Ovary (tissue), 9 donors: ENCODE results near the gene ECI1. TPM values are rescaled to one million over a fixed set of nuclear protein-coding genes. Genes with fewer than 3 reads are reported as not detected.

ENCODE experiments used
- DNase-seq, 5 donors: peaks; one replicate each; pipeline ENCODE4 v3.0.0-alpha.2; 2019 to 2020
- H3K27ac ChIP-seq, 2 donors: fragments of 200-600 bp; one replicate each; pipeline versions ENCODE4 v1.5.1 to v1.8.0; 2019 to 2022
- H3K27me3 ChIP-seq: fragments of 200-600 bp; one replicate; pipeline ENCODE4 v1.8.0; 2022
- H3K36me3 ChIP-seq: fragments of 200-600 bp; sonication (generic); one replicate; pipeline ENCODE4 v1.5.1; 2019
- H3K4me1 ChIP-seq: one replicate; pipeline ENCODE4 v1.8.1; 2013; ENCODE audit warnings: mild to moderate bottlenecking, moderate library complexity; ENCODE audit not compliant: insufficient read depth
- H3K4me3 ChIP-seq: fragments of 200-600 bp; sonication (generic); one replicate; pipeline ENCODE4 v1.5.1; 2017
- H3K9me3 ChIP-seq, 2 donors: fragments of 200-600 bp in 1 of 2; sonication (generic) in 1 of 2; one replicate each; pipeline versions ENCODE4 v1.5.1 to v1.8.1; 2013 to 2019; ENCODE audit warnings: mild to moderate bottlenecking in 1 of 2, moderate library complexity in 1 of 2
- EP300 ChIP-seq: sonication (generic); formaldehyde crosslinking; IDR thresholded peaks from one replicate; pipeline ENCODE4 v1.6.1; 2017; ENCODE audit warnings: antibody characterized with exemption
- POLR2A ChIP-seq: fragments of 450-650 bp; IDR thresholded peaks from one replicate; pipeline ENCODE4 v1.6.1; 2017; ENCODE audit warnings: antibody characterized with exemption, mild to moderate bottlenecking, moderate library complexity
- WGBS, 3 donors: extraction: QIAGEN DNeasy Blood & Tissue Kit in 1 of 3; methylation state at CpG; one replicate each; pipeline versions ENCODE4 v1.1.5 to v1.1.7; 2013 to 2017; 5-methylcytosine and 5-hydroxymethylcytosine counted together
- intact Hi-C, 4 donors: fragments of 100-400 bp; cut with DNase I; formaldehyde crosslinking; loops; one replicate each; pipeline versions ENCODE4 v1.11.0 to v1.15.1; 2022 to 2023
- polyA plus RNA-seq, 2 donors: library from polyadenylated mRNA; stranded (reverse); fragments of 200-250 nt in 1 of 2; fragments of 350-450 nt in 1 of 2; fragmentation: Illumina TruSeq in 1 of 2; extraction: RNeasy Lipid Tissue Mini Kit (QIAGEN cat#74804) in 1 of 2; gene quantifications; one replicate each; pipeline ENCODE4 v1.2.3, GENCODE V29; 2013 to 2014
- total RNA-seq, 7 donors: library from RNA; depleted of rRNA in 2 of 7; stranded (reverse); fragments of >200 nt in 2 of 7; fragmentation: NEBNext Ultra II Directional in 3 of 7; extraction: Animal tissue kit (Norgen Biotek cat#: 25700) in 3 of 7; gene quantifications; one replicate each; pipeline versions ENCODE4 v1.1.0 to v1.2.4, GENCODE V29; 2016 to 2023
- TF ChIP-seq, protein P1 (sequence below), 3 donors: fragments of 450-650 bp in 2 of 3; fragments of 200-600 bp in 1 of 3; IDR thresholded peaks; one replicate each; pipeline versions ENCODE4 v1.5.1 to v1.8.0; 2016 to 2022; ENCODE audit warnings: antibody characterized with exemption in 3 of 3, mild to moderate bottlenecking in 1 of 3
- donor health status: DM: no; HTN: no; CAD: no; lungs with moderate emphysema.
- donor health status: DM: no; HTN: no; CAD: no.
- donor health status: Bipolar disorder and iron deficiency.
- donor health status: DM: yes; HTN: yes; CAD: no.
- donor health status: DM: no; HTN: no; CAD: no.
- donor health status: DM: yes; HTN: yes; CAD: no.

ECI1 gene
- total and polyA plus RNA-seq, 9 donors = 3.1 to 66.3 (median 48.1) TPM

DNA sequence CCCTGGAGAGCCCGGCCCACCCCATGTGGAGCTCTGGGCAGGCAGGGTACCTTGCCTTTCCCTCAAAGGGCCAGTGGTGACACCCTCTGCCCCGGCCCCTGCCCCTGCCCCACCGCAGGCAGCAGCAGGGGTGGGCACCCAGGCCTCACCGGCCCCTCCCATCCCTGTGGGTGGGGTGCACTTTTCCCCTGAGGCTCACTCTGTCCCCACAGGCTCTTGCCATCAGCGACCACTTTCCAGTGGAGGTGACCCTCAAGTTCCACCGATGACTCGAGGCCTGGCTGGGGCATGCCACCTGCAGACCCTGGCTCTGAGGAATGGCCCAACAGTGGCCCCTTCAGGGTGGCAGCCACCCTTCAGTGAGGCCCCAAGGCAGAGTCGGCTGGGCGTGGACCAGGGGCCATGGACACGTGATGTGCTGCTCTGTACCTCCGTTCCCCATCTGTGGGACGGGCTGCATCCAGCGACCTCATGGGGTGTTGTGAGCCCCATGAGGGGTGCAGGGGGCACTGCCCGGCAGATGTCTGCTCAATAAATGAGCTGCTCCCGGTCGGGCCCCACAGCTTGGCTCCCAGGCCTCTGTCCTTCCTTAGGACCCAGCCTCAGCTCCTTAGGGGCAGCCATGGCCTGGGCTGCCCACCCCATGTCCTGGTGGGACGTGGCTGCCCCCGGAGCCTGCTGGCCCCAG lies 13.1 kb downstream of the ECI1 start:
- TF ChIP-seq, protein P1, sequence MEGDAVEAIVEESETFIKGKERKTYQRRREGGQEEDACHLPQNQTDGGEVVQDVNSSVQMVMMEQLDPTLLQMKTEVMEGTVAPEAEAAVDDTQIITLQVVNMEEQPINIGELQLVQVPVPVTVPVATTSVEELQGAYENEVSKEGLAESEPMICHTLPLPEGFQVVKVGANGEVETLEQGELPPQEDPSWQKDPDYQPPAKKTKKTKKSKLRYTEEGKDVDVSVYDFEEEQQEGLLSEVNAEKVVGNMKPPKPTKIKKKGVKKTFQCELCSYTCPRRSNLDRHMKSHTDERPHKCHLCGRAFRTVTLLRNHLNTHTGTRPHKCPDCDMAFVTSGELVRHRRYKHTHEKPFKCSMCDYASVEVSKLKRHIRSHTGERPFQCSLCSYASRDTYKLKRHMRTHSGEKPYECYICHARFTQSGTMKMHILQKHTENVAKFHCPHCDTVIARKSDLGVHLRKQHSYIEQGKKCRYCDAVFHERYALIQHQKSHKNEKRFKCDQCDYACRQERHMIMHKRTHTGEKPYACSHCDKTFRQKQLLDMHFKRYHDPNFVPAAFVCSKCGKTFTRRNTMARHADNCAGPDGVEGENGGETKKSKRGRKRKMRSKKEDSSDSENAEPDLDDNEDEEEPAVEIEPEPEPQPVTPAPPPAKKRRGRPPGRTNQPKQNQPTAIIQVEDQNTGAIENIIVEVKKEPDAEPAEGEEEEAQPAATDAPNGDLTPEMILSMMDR (IDR thresholded peaks at IDR 0.05) = no peak
- no peak for TF ChIP-seq EP300
- no peak for TF ChIP-seq POLR2A
- no peak for DNase-seq
- WGBS, 3 donors = 64 to 69% (median 65%) methylated on average over 12 to 18 of the region's 18 CpGs

DNA sequence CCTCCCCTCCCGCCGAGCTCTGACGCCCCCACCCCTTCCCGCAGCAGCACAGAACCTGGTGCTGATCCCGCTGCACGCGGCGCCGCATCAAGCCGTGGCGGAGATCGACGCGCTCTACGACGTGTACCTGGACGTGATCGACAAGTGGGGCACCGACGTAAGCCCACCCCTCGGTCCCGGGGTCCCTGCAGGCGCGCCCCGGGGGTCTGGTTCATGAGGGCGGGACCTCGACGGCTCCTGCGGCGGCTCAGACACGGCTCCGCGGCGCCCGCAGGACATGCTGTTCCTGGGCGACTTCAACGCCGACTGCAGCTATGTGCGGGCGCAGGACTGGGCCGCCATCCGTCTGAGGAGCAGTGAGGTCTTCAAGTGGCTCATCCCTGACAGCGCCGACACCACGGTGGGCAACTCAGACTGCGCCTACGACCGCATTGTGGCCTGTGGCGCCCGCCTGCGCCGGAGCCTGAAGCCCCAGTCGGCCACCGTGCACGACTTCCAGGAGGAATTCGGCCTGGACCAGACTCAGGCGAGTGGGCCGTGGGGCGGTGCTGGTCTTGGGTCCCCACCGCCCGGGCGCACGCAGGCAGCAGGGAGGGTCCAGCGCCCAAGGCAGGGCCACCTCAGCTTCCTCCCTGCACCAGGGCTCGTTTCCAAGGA lies 13.8 kb downstream of the ECI1 start:
- no peaks in the 10 kb centered on the region for H3K27me3 ChIP-seq
- TF ChIP-seq EP300 = no peak
- TF ChIP-seq, protein P1 (IDR thresholded peaks at IDR 0.05) = no peak
- TF ChIP-seq POLR2A = no peak
- WGBS, 3 donors = 33 to 44% (median 39%) methylated on average over 41 to 65 of the region's 65 CpGs

More for the DNA sequence above, 13.1 kb downstream of the ECI1 start:
- intact Hi-C loops = no loop called here
- Histone ChIP-seq H3K36me3 (no peaks in the 10 kb centered on the region), H3K4me3 (no peak overlapping the region), H3K4me1 (peaks cover 7% of the 10 kb centered on the region), H3K9me3 (peaks cover 0 to 3% of the 10 kb centered on the region in 2 donors), H3K27me3 (no peaks in the 10 kb centered on the region), H3K27ac (no peak overlapping the region)

DNA sequence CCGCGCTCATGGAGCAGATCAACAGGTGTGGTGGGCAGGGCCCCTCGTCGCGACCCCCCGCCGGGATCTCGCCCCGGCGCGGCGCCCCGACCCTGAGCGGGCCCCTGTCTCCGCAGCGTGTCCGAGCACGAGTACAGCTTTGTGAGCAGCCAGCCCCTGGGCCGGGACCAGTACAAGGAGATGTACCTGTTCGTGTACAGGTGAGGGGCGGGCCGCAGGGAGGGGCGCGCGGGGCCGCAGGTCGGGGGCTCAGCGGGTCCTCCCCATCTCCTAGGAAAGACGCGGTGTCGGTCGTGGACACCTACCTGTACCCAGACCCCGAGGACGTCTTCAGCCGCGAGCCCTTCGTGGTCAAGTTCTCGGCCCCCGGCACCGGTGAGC lies 14.3 kb downstream of the ECI1 start:
- Histone ChIP-seq H3K4me1 (peaks cover 7% of the 10 kb centered on the region), H3K27me3 (no peaks in the 10 kb centered on the region), H3K36me3 (no peaks in the 10 kb centered on the region), H3K9me3 (peaks cover 0 to 3% of the 10 kb centered on the region in 2 donors), H3K27ac (no peak overlapping the region), H3K4me3 (no peak overlapping the region)
- intact Hi-C loops = no loop called here
- peak in 1 of 5 donors; percentile 24 for DNase-seq
- 4 to 11% (median 5%) methylated on average over 7 to 40 of the region's 40 CpGs for WGBS, 3 donors
- TF ChIP-seq, protein P1 (IDR thresholded peaks at IDR 0.05) = no peak

More for the DNA sequence above, 13.8 kb downstream of the ECI1 start:
- Histone ChIP-seq H3K9me3 (peaks cover 0 to 3% of the 10 kb centered on the region in 2 donors), H3K27ac (no peak overlapping the region), H3K4me3 (no peak overlapping the region), H3K36me3 (no peaks in the 10 kb centered on the region), H3K4me1 (peaks cover 7% of the 10 kb centered on the region)
- intact Hi-C loops = no loop called here
- DNase-seq = no peak

DNA sequence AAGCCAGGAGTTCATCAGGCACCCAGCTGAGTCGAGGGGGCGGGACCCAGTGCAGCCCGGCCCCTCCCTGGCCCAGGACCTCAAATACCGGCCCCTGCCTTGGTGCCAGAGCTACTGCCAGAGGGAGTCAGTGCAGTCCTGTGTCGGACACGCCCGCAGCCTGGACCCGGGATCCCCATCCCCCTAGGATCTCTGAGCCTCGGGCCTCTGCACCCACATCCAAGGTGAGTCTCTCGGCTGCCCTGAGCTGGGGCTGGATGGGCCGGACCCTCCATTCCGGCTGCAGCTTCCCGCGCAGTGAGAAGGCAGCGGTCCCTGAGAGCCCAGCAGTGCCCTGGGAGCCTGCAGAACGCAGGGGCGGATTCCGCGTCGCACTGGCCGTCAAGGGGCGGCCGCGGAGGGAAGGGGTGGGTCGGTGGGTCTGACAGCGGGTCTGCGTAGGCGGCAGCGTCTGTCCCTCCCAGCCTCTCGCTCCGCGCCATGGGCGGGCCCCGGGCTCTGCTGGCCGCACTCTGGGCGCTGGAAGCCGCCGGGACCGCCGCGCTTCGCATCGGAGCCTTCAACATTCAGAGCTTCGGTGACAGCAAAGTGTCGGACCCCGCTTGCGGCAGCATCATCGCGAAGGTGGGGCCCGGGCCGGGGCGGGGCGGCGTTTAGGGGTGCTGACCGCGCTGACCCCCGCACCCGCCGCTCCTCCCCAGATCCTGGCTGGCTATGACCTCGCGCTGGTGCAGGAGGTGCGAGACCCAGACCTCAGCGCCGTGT lies 14.9 kb downstream of the ECI1 start, which contains the start of gene DNASE1L2:
DNASE1L2 (plus strand) TSS at position 108 of the 765 bp plus-strand sequence; CDS start at position 481, 373 bp downstream.
- WGBS, 3 donors = 2 to 3% (median 2%) methylated on average over 50 to 64 of the region's 64 CpGs
- Histone ChIP-seq H3K27ac (no peak within 1 kb of the TSS), H3K4me1 (peaks cover 7% of the 10 kb centered on the region), H3K9me3 (peaks cover 0 to 3% of the 10 kb centered on the region in 2 donors), H3K4me3 (no peak within 1 kb of the TSS), H3K36me3 (no peaks in the 10 kb centered on the region), H3K27me3 (no peaks in the 10 kb centered on the region)
- no peak for TF ChIP-seq EP300
- TF ChIP-seq, protein P1 (IDR thresholded peaks at IDR 0.05) = no peak
- TF ChIP-seq POLR2A = no peak
- intact Hi-C loops = no loop called here
- peak in 1 of 5 donors; percentile 20 for DNase-seq
